Measurements from ENCODE around the gene GCSH. TPM values are rescaled to one million over a fixed set of nuclear protein-coding genes. Genes with fewer than 3 reads are reported as not detected.

Gene GCSH
- total RNA-seq, 1 donor from 2014 or later, result 17.2 TPM

DNA sequence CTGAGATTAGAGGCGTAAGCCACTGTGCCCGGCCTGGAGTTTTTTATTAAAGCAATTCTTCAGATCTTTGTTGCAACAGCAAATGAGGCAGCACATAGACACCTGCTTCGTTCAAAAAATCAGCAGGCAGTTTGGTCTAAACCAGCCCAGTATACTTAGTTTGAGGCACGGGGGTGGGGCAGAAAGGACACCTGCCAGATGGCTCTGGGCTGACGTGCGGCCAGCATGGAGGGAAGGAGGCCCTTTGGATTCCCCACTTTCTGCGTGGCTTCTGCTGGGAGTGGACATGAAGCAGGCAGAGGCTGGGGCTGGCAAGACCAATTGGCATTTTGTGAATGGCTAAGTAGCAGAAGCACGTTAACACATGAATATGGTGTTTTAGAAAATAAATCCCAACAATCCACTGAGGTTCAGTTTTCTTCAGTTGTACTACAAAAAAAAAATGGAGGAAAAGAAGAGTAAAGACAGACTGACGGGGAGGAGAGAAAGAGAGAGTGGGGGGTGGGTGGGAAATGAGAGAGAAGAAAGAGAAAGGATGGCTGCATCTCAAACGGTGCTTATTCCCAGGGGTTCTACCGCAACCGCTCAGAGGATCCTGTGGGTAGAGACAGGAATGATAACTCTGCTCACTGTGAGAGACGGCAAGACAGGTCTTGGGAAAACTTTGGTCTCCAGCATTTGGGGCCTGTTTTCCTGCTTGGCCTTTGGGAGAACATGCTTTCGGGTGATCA, 35.5 kb downstream of the GCSH start:
- no peak for DNase-seq (ENCODE audit: extremely low read depth, low read depth, low spot score)

- no peak for DNase-seq (ENCODE audit: extremely low read depth, low read depth, low spot score)
Observed at GRCh38 chr16:81053761-81054160, 42.4 kb downstream of the GCSH start.

DNA sequence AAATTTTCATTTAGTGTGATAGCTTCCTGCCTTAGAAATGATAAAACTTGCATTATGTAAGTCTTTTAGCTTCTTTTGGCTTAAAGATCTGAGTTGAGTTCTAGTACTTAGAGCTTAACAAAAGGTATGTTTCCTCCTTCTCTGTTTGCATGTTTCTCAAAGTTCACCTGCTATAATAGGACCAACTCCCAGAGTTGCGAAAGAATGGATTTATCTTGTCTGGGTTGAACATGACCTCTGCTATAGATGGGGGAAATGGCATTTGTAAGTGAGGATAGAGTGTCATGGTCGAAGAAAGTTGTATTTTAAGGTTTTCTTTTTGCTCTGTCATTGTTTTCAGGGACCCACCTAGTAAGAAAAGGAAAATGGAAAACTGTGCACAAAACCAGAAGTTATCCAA, 53.4 kb downstream of the GCSH start:
- DNase-seq (ENCODE audit: extremely low read depth, low read depth, low spot score), result no peak

DNA sequence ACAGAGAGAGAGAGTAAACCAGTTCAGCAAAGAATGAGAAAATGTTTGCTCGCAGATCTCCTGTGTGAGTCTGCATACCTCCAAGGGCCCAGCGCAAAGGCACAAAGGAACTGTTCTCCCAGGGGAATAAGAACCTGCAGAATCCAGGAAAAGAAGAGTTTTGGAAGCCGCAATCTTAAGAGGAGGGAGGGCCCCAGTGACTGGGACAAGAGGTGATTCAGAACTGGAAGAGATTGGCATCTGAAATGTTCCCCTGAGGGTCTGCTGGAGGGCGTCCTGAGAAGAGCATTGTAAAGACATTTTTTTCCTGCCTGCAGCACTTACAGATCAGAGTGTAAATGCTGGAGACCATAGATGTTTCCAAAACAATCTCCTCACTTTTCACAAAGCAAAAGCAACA, 54.5 kb downstream of the GCSH start:
- no peak for DNase-seq (ENCODE audit: extremely low read depth, low read depth, low spot score)

GRCh38 chr16:81040842-81041241, 55.4 kb downstream of the GCSH start:
- no peak for DNase-seq (ENCODE audit: extremely low read depth, low read depth, low spot score)

- DNase-seq (ENCODE audit: extremely low read depth, low read depth, low spot score), result no peak
Observed at GRCh38 chr16:81040131-81040530, 56.1 kb downstream of the GCSH start.

- DNase-seq (ENCODE audit: extremely low read depth, low read depth, low spot score), result no peak
Observed at GRCh38 chr16:81036751-81037350, 59.3 kb downstream of the GCSH start.

DNA sequence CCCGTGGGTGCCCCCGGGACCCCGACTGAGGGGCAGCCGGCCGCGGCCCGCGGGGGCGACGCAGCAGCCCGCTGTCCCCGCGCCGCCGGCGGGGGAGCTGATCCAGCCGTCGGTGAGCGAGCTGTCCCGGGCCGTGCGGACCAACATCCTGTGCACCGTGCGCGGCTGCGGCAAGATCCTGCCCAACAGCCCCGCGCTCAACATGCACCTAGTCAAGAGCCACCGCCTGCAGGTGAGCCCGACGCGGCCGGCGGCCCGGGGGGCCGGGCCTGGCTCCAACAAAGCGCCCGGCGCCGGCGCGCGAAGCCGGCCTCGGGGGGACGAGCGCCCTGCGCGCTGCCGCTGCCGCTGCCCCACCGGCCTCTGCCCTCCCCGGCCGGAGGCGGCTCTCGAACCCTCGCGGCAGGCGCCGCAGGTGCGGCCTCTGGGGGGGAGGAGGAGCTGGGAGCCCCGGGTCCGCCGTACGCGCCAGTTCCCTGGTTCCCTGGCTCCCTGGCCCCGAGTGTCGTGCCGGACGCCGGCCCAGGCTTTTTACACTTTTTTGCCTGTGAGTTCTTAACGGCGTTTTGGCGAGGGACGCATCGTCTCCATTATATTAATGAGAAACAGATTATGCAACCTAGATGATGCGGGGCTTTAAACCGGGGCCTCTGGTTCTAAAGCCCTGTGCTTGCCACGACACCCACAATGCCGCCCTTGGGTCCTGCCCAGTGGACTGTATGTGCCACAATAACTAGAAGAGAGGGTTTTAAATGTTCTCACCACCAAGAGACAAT, 60.0 kb downstream of the GCSH start:
- no peak for DNase-seq (ENCODE audit: extremely low read depth, low read depth, low spot score)

- no peak for DNase-seq (ENCODE audit: extremely low read depth, low read depth, low spot score)
Observed at GRCh38 chr16:81035398-81035974, 60.7 kb downstream of the GCSH start, which contains the start of gene ATMIN. TSS of gene ATMIN (plus strand) at chr16:81035842. CDS start at chr16:81035871, 29 bp downstream.

Other genes with a start within 250 kb of the GCSH start
- 51.9 and 56.7 TPM in 2 replicates for gene CMC2, start 89.5 kb downstream of the GCSH start, total RNA-seq
- gene CENPN, start 89.2 kb downstream of the GCSH start, total RNA-seq, result 15.7 and 19.6 TPM in 2 replicates
- 29.6 and 30.3 TPM in 2 replicates for gene ATMIN, start 60.6 kb downstream of the GCSH start, total RNA-seq
- 0.58 TPM in 1 of 2 replicates, not detected in the other for gene C16orf46, start 19.2 kb downstream of the GCSH start, total RNA-seq
- gene BCO1, start 142.3 kb upstream of the GCSH start, total RNA-seq, result not detected in 2 replicates
- gene GAN, start 218.6 kb upstream of the GCSH start, total RNA-seq, result 6.6 and 8.1 TPM in 2 replicates

Data from glomerular endothelial cell (primary cell).